OCI-LY7 (cell line): ENCODE data around the gene TUBB3. TPM values are rescaled to one million over a fixed set of nuclear protein-coding genes. Genes with fewer than 3 reads are reported as not detected.

ENCODE experiments used
- BruUV-seq: library from RNA; stranded (reverse); fragments of 400-500 nt; replicated peaks from 2 replicates; lab custom pipeline; 2021; lab: Mats Ljungman, UMichigan
- CTCF ChIA-PET: fragments of 300-600 bp; sonication (Branson Sonifier 250); formaldehyde crosslinking; loops from one replicate; lab custom pipeline; 2022; ENCODE audit warnings: antibody characterized with exemption; ENCODE audit not compliant: unreplicated experiment; lab: Charles Lee
- POLR2A ChIA-PET: fragments of 300-600 bp; sonication (Branson Sonifier 250); formaldehyde crosslinking; loops from one replicate; lab custom pipeline; 2022; ENCODE audit warnings: antibody characterized with exemption; lab: Charles Lee
- DNase-seq: peaks from one replicate; pipeline ENCODE4 v3.0.0-alpha.2; 2015; ENCODE audit warnings: low spot score
- H2AFZ ChIP-seq: fragments of 200-600 bp; sonication (generic), shearing (Covaris generic); 2 replicates; pipeline ENCODE4 v1.6.1; 2014; ENCODE audit warnings: mild to moderate bottlenecking, antibody characterized with exemption, low read length, moderate library complexity
- H3K27ac ChIP-seq: fragments of 200-600 bp; sonication (generic); 2 replicates; pipeline ENCODE4 v1.5.1; 2014; ENCODE audit warnings: mixed run types, low read depth, mild to moderate bottlenecking, moderate library complexity, low read length, inconsistent platforms; ENCODE audit not compliant: poor library complexity, severe bottlenecking
- H3K36me3 ChIP-seq: fragments of 200-600 bp; sonication (generic); 2 replicates; pipeline ENCODE4 v1.6.1; 2014; ENCODE audit warnings: mild to moderate bottlenecking, antibody characterized with exemption, low read length, moderate library complexity, mixed read lengths; ENCODE audit not compliant: insufficient read depth
- H3K4me1 ChIP-seq: fragments of 200-600 bp; sonication (generic); 2 replicates; pipeline ENCODE4 v1.5.1; 2014; ENCODE audit warnings: mild to moderate bottlenecking, low read length; ENCODE audit not compliant: insufficient read depth, poor library complexity, severe bottlenecking
- H3K4me2 ChIP-seq: fragments of 200-600 bp; sonication (generic); 2 replicates; pipeline ENCODE4 v1.6.1; 2014; ENCODE audit warnings: mild to moderate bottlenecking, low read length
- H3K4me3 ChIP-seq: fragments of 200-600 bp; sonication (generic); 2 replicates; pipeline ENCODE4 v1.5.1; 2014; ENCODE audit warnings: mild to moderate bottlenecking, low read depth, low read length; ENCODE audit not compliant: poor library complexity, severe bottlenecking
- H3K79me2 ChIP-seq: fragments of 200-600 bp; sonication (generic); 2 replicates; pipeline ENCODE4 v1.6.1; 2016; ENCODE audit warnings: low read depth, mild to moderate bottlenecking, low read length, moderate library complexity, mixed read lengths; ENCODE audit not compliant: insufficient read depth
- H3K9me2 ChIP-seq: fragments of 200-600 bp; sonication (generic); 2 replicates; pipeline ENCODE4 v1.6.1; 2016; ENCODE audit warnings: mild to moderate bottlenecking, low read length, mixed read lengths; ENCODE audit not compliant: insufficient read depth
- H3K9me3 ChIP-seq: fragments of 200-600 bp; sonication (generic); 2 replicates; pipeline ENCODE4 v1.6.1; 2014; ENCODE audit warnings: mild to moderate bottlenecking, mixed run types, low read length, mixed read lengths
- H4K20me1 ChIP-seq: fragments of 200-600 bp; sonication (generic); 2 replicates; pipeline ENCODE4 v1.6.1; 2014; ENCODE audit warnings: mild to moderate bottlenecking, antibody characterized with exemption, low read length, moderate library complexity, mixed read lengths; ENCODE audit not compliant: insufficient read depth
- CTCF ChIP-seq: fragments of 200-600 bp; sonication (generic); conservative IDR thresholded peaks from 2 replicates; pipeline ENCODE4 v1.5.1; 2014; ENCODE audit warnings: mild to moderate bottlenecking, antibody characterized with exemption, low read length, moderate library complexity, mixed read lengths
- EZH2phosphoT487 ChIP-seq: fragments of 200-600 bp; sonication (generic); IDR thresholded peaks from 2 replicates; pipeline ENCODE4 v1.6.1; 2018; ENCODE audit warnings: low read depth, borderline replicate concordance, mild to moderate bottlenecking, mixed run types, antibody characterized with exemption, low read length, moderate library complexity, mixed read lengths
- intact Hi-C: fragments of 100-400 bp; cut with micrococcal nuclease; formaldehyde crosslinking; loops from one replicate; pipeline ENCODE4 v1.10.0; 2022; ENCODE audit not compliant: unreplicated experiment
- total RNA-seq, 2 experiments: library from RNA; depleted of rRNA in 1 of 2; stranded (reverse); fragments of >200 nt in 1 of 2; shearing (Covaris generic) in 1 of 2; gene quantifications; 2 replicates each; pipeline ENCODE4 v1.2.3, GENCODE V29; 2014 to 2022

Gene TUBB3
- total RNA-seq, 2 experiments from 2014 or later: 63.7 to 192 TPM

GRCh38 chr16:89946515-89946914, 23.4 kb downstream of the TUBB3 start:
- TF ChIP-seq EZH2phosphoT487: no peak
- TF ChIP-seq CTCF: no peak
- H3K79me2 ChIP-seq: peaks cover 25% of the 10 kb centered on the region
- H3K27ac ChIP-seq: peak overlapping the region; percentile 94
- no peak for DNase-seq
- H3K36me3 ChIP-seq: peaks cover 24% of the 10 kb centered on the region
- H3K4me3 ChIP-seq: no peak overlapping the region
- H4K20me1 ChIP-seq: no peaks in the 10 kb centered on the region
- H3K9me3 ChIP-seq: no peaks in the 10 kb centered on the region
- ChIA-PET CTCF (no interaction called here), POLR2A (no interaction called here)
- no peaks in the 10 kb centered on the region for H3K9me2 ChIP-seq
- peaks cover 81% of the 10 kb centered on the region for H3K4me1 ChIP-seq
- H2AFZ ChIP-seq: no peak overlapping the region
- BruUV-seq: no TSS peak
- H3K4me2 ChIP-seq: peak overlapping the region; percentile 76
- intact Hi-C loops: no loop called here

GRCh38 chr16:89949121-89949742, 26.1 kb downstream of the TUBB3 start:
- Histone ChIP-seq H2AFZ (no peak overlapping the region), H3K79me2 (peaks cover 50% of the 10 kb centered on the region), H3K27ac (peak overlapping the region; percentile 97), H3K9me3 (no peaks in the 10 kb centered on the region), H4K20me1 (no peaks in the 10 kb centered on the region), H3K4me1 (peaks cover 84% of the 10 kb centered on the region), H3K4me3 (peak overlapping the region; percentile 78), H3K9me2 (no peaks in the 10 kb centered on the region), H3K36me3 (peaks cover 40% of the 10 kb centered on the region), H3K4me2 (peak overlapping the region; percentile 86)
- intact Hi-C loops: loop anchor here (2.0 kb wide), 2 partner anchors 24 to 64 kb away; no protein-coding TSS in a partner anchor
- TF ChIP-seq CTCF (no peak), EZH2phosphoT487 (no peak)
- POLR2A ChIA-PET: interaction anchor here (1.0 to 2.0 kb wide), 4 partner anchors 23 to 27 kb away, joined by 3 to 13 read pairs (median 8); no protein-coding TSS in a partner anchor
- BruUV-seq: no TSS peak
- no peak for DNase-seq
- CTCF ChIA-PET: no interaction called here

- ChIA-PET CTCF (interaction anchor here (0.8 kb wide), 1 partner anchor 28 kb away, joined by 5 read pairs; no protein-coding TSS in a partner anchor), POLR2A (interaction anchor here (0.7 to 2.0 kb wide), 4 partner anchors 15 to 27 kb away, joined by 3 to 13 read pairs (median 4); no protein-coding TSS in a partner anchor)
- Histone ChIP-seq H3K9me3 (no peaks in the 10 kb centered on the region), H3K79me2 (peaks cover 56% of the 10 kb centered on the region), H3K4me3 (peak overlapping the region; percentile 78), H4K20me1 (no peaks in the 10 kb centered on the region), H2AFZ (no peak overlapping the region), H3K36me3 (peaks cover 46% of the 10 kb centered on the region), H3K9me2 (no peaks in the 10 kb centered on the region), H3K4me2 (peak overlapping the region; percentile 86), H3K27ac (peak overlapping the region; percentile 97), H3K4me1 (peaks cover 84% of the 10 kb centered on the region)
- intact Hi-C loops: loop anchor here (2.0 kb wide), 2 partner anchors 23 to 63 kb away; no protein-coding TSS in a partner anchor
- no TSS peak for BruUV-seq
- TF ChIP-seq EZH2phosphoT487: no peak
- no peak for TF ChIP-seq CTCF
- peak; percentile 34 for DNase-seq
These were observed 26.6 kb downstream of the TUBB3 start for GRCh38 chr16:89949756-89950155.
